Neural progenitor cell (in vitro differentiated cells): ENCODE data around the gene PIK3CB.

Experiments
- CTCF ChIP-seq: fragments of 200-600 bp; sonication (generic); IDR thresholded peaks from 2 replicates; pipeline ENCODE4 v1.5.1; 2017; ENCODE audit warnings: antibody characterized with exemption, mild to moderate bottlenecking
- EZH2 ChIP-seq: fragments of 200-600 bp; sonication (generic); IDR thresholded peaks from 2 replicates; pipeline ENCODE4 v1.6.1; 2017; ENCODE audit warnings: antibody characterized with exemption, mild to moderate bottlenecking, moderate library complexity

GRCh38 chr3:138687236-138687635 lies 147.5 kb downstream of the PIK3CB start:
- TF ChIP-seq CTCF: no peak
- no peak for TF ChIP-seq EZH2
